ENCODE results near the gene CHCT1.
"Not testable (repeated sequence)": the region's sequence is repeated elsewhere in the genome, so short reads cannot be mapped to it uniquely, and the experiment has no call there.

CHCT1 gene

GRCh38 chr17:60433021-60433997 lies 11.0 kb downstream of the CHCT1 start:
- H3K27ac ChIP-seq (ENCODE audit: extremely low read depth, low read depth, low read length); H3K36me3 ChIP-seq (ENCODE audit: control insufficient read depth in 2 of 2, insufficient read depth in 1 of 2, low read length in 2 of 2); POLR2A ChIA-PET; H3K4me1 ChIP-seq (ENCODE audit: control insufficient read depth, insufficient read depth, low read length); H3K4me3 ChIP-seq (ENCODE audit: low read depth, low read length); H3K9me3 ChIP-seq (ENCODE audit: control insufficient read depth, insufficient read depth, low read depth, low read length): not testable (repeated sequence)
- CTCF ChIA-PET: interaction anchor here (1.0 to 1.7 kb wide), 2 partner anchors 29 to 202 kb away, joined by 3 to 13 read pairs; no protein-coding TSS in a partner anchor
- TF ChIP-seq SETDB1 (IDR thresholded peaks at IDR 0.05; ENCODE audit: insufficient read length, low read length) (peak; percentile 82), ATF2 (tag by site-specific recombination; IDR thresholded peaks at IDR 0.05; ENCODE audit: low read depth) (peak; percentile 23; the same call in 1 of the 2 replicates), ZNF585B (tag by site-specific recombination; IDR thresholded peaks at IDR 0.05) (peak; percentile 64), ZNF280D (tag by site-specific recombination; IDR thresholded peaks at IDR 0.05) (peak; percentile 49; the same call in 1 of the 2 replicates)

GRCh38 chr17:60435244-60436167 lies 13.2 kb downstream of the CHCT1 start:
- Histone ChIP-seq H3K4me3 (ENCODE audit: low read depth, low read length) (no peak overlapping the region), H3K27ac (ENCODE audit: extremely low read depth, low read depth, low read length) (no peak overlapping the region), H3K9me3 (ENCODE audit: control insufficient read depth, insufficient read depth, low read depth, low read length) (no peaks in the 10 kb centered on the region), H3K36me3 (ENCODE audit: control insufficient read depth in 2 of 2, insufficient read depth in 1 of 2, low read length in 2 of 2) (no peaks in the 10 kb centered on the region), H3K4me1 (ENCODE audit: control insufficient read depth, insufficient read depth, low read length) (no peaks in the 10 kb centered on the region)
- CTCF ChIA-PET: interaction anchor here (0.6 to 1.7 kb wide), 12 partner anchors 10 to 326 kb away, joined by 3 to 13 read pairs (median 3); no protein-coding TSS in a partner anchor
- POLR2A ChIA-PET: no interaction called here
- TF ChIP-seq PBX3 (CRISPR knock-in tag; IDR thresholded peaks at IDR 0.05) (no peak), ZNF629 (tag by site-specific recombination; IDR thresholded peaks at IDR 0.05) (peak; percentile 43; the same call in 1 of the 2 replicates), ZNF138 (tag by site-specific recombination; IDR thresholded peaks at IDR 0.05; ENCODE audit: borderline replicate concordance) (no peak), ZNF184 (tag by site-specific recombination; IDR thresholded peaks at IDR 0.05) (peak; percentile 24; the same call in 1 of the 2 replicates), ZNF660 (tag by site-specific recombination; IDR thresholded peaks at IDR 0.05) (peak; percentile 90), ZNF394 (tag by site-specific recombination; IDR thresholded peaks at IDR 0.05; ENCODE audit: borderline replicate concordance) (no peak), ZEB2 (tag by site-specific recombination; IDR thresholded peaks at IDR 0.05) (0 out of 2 replicates have a peak, but pooled peaks have one; percentile 26), YY1 (tag by site-specific recombination; IDR thresholded peaks at IDR 0.05) (no peak), ZBTB44 (tag by site-specific recombination; IDR thresholded peaks at IDR 0.05) (0 out of 2 replicates have a peak, but pooled peaks have one; percentile 26), ZSCAN18 (tag by site-specific recombination; IDR thresholded peaks at IDR 0.05) (no peak), ZNF423 (tag by site-specific recombination; IDR thresholded peaks at IDR 0.05) (no peak), BCL11A (tag by site-specific recombination; IDR thresholded peaks at IDR 0.05; ENCODE audit: low read depth) (no peak), OSR2 (tag by site-specific recombination; IDR thresholded peaks at IDR 0.05) (no peak), ZNF548 (tag by site-specific recombination; IDR thresholded peaks at IDR 0.05) (no peak), SETDB1 (IDR thresholded peaks at IDR 0.05; ENCODE audit: insufficient read length, low read length) (no peak), ZNF521 (tag by site-specific recombination; IDR thresholded peaks at IDR 0.05) (no peak), ZNF585B (tag by site-specific recombination; IDR thresholded peaks at IDR 0.05) (no peak), ZNF704 (tag by site-specific recombination; IDR thresholded peaks at IDR 0.05) (no peak)
